ENCODE results near the gene ITPR3.

The ITPR3 gene

DNA sequence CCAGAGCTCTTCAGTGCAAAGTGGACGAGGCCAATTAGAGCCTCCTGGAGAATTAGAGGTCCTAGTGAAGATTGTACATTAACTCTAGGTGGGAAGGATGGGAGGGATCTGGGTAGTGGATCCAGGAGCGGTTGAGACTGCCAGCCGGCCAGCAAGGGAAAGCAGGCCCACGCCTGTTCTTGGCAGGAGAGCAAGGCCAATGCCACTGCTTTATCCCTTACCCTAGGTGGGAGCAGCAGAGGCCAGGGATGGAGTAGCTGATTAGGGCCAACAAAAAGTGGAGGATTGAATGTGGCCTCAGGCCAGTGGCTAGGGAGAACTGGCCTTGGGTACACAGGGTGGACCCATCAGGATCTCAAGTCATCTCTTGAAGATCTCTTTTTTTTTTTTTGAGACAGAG, 3.7 kb downstream of the ITPR3 start:
- Histone ChIP-seq H3K9me2 (replicated peaks; ENCODE audit: low read depth, low read length) (no peaks in the 10 kb centered on the region), H2AFZ (ENCODE audit: low read length) (no peak overlapping the region), H3K9ac (ENCODE audit: low read depth, low read length, poor library complexity, severe bottlenecking) (peak overlapping the region; percentile 32), H3K36me3 (ENCODE audit: insufficient read depth, low read length) (no peaks in the 10 kb centered on the region), H3K4me2 (ENCODE audit: low read depth, low read length, poor library complexity, severe bottlenecking) (peak overlapping the region; percentile 73), H3K9me3 (ENCODE audit: insufficient read depth, low read depth, low read length) (no peaks in the 10 kb centered on the region), H3K27me3 (ENCODE audit: insufficient read depth, low read length, poor library complexity, severe bottlenecking) (no peaks in the 10 kb centered on the region), H3K79me2 (ENCODE audit: insufficient read depth, low read length) (peaks cover 61% of the 10 kb centered on the region), H3K4me1 (ENCODE audit: insufficient read depth, low read length, poor library complexity, severe bottlenecking) (peaks cover 37% of the 10 kb centered on the region), H3F3A (ENCODE audit: low read depth) (no peaks in the 10 kb centered on the region), H3K4me3 (ENCODE audit: low read length, poor library complexity, severe bottlenecking) (no peak overlapping the region), H4K20me1 (ENCODE audit: insufficient read depth, low read length, poor library complexity, severe bottlenecking) (peaks cover 23% of the 10 kb centered on the region)
- TF ChIP-seq CTCF (conservative IDR thresholded peaks at IDR 0.05; ENCODE audit: low read length) (no peak), EZH2phosphoT487 (IDR thresholded peaks at IDR 0.05; ENCODE audit: borderline replicate concordance) (no peak)

DNA sequence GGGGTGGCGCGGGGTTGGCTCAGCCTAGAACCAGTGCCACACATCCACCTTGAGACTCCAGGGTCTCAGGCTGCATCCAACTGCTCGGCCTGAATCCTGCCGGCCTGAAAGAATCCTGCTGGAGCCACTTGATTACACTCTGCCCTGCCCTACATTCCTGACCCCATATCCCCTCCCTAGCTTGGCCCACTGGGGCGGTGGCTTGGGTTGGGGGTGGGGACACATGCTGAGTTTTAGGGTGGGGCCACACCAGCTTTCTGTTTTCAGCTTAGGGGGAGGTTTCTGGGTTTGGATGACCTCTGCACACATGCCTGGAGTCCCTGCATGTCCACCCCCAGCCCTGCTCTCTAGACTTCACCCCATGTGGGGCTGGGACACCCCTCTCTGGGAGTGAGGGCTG, 6.8 kb downstream of the ITPR3 start:
- H3K9me2 ChIP-seq (replicated peaks; ENCODE audit: low read depth, low read length): no peaks in the 10 kb centered on the region
- peaks cover 21% of the 10 kb centered on the region for H4K20me1 ChIP-seq (ENCODE audit: insufficient read depth, low read length, poor library complexity, severe bottlenecking)
- H3F3A ChIP-seq (ENCODE audit: low read depth): no peaks in the 10 kb centered on the region
- no peaks in the 10 kb centered on the region for H3K9me3 ChIP-seq (ENCODE audit: insufficient read depth, low read depth, low read length)
- H2AFZ ChIP-seq (ENCODE audit: low read length): no peak overlapping the region
- TF ChIP-seq EZH2phosphoT487 (IDR thresholded peaks at IDR 0.05; ENCODE audit: borderline replicate concordance) (no peak), CTCF (conservative IDR thresholded peaks at IDR 0.05; ENCODE audit: low read length) (no peak)
- H3K36me3 ChIP-seq (ENCODE audit: insufficient read depth, low read length): no peaks in the 10 kb centered on the region
- peaks cover 22% of the 10 kb centered on the region for H3K4me1 ChIP-seq (ENCODE audit: insufficient read depth, low read length, poor library complexity, severe bottlenecking)
- H3K9ac ChIP-seq (ENCODE audit: low read depth, low read length, poor library complexity, severe bottlenecking): no peak overlapping the region
- H3K4me3 ChIP-seq (ENCODE audit: low read length, poor library complexity, severe bottlenecking): no peak overlapping the region
- H3K4me2 ChIP-seq (ENCODE audit: low read depth, low read length, poor library complexity, severe bottlenecking): peak overlapping the region; percentile 2
- no peaks in the 10 kb centered on the region for H3K27me3 ChIP-seq (ENCODE audit: insufficient read depth, low read length, poor library complexity, severe bottlenecking)
- H3K79me2 ChIP-seq (ENCODE audit: insufficient read depth, low read length): peaks cover 53% of the 10 kb centered on the region

DNA sequence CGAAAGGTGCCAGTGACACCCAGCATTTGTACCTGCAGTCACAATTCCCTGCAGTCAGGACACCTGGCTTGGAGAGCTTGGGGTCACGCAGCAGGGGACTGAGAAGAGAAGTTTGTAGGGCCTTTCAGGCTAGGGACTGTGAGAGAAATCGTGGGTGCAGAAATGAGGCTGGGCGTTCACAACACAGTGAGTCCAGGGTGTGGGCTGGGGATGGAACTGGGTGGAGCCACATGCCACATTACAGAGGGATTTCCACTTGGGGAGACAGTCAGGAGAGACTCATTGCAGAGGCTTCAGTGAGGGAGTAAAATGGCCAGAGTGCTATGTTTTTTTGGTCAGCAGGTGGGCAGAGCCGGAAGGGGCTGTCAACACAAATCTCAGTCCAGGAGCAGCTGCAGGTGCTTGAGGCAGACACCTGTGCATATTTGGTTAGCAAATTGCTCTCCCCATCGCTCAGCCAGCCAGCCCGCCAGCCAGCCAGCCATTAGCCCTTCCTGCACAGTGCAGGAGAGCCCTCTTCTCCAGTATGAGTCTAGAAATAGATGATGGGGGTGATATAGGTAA, 7.4 kb downstream of the ITPR3 start:
- Histone ChIP-seq H3K4me1 (ENCODE audit: insufficient read depth, low read length, poor library complexity, severe bottlenecking) (peaks cover 18% of the 10 kb centered on the region), H3F3A (ENCODE audit: low read depth) (no peaks in the 10 kb centered on the region), H3K9ac (ENCODE audit: low read depth, low read length, poor library complexity, severe bottlenecking) (peak overlapping the region; percentile 16), H3K27me3 (ENCODE audit: insufficient read depth, low read length, poor library complexity, severe bottlenecking) (no peaks in the 10 kb centered on the region), H3K9me2 (replicated peaks; ENCODE audit: low read depth, low read length) (no peaks in the 10 kb centered on the region), H2AFZ (ENCODE audit: low read length) (no peak overlapping the region), H3K36me3 (ENCODE audit: insufficient read depth, low read length) (no peaks in the 10 kb centered on the region), H3K4me3 (ENCODE audit: low read length, poor library complexity, severe bottlenecking) (no peak overlapping the region), H3K9me3 (ENCODE audit: insufficient read depth, low read depth, low read length) (no peaks in the 10 kb centered on the region), H3K79me2 (ENCODE audit: insufficient read depth, low read length) (peaks cover 48% of the 10 kb centered on the region; the same call in 1 of the 2 replicates), H3K4me2 (ENCODE audit: low read depth, low read length, poor library complexity, severe bottlenecking) (no peak overlapping the region), H4K20me1 (ENCODE audit: insufficient read depth, low read length, poor library complexity, severe bottlenecking) (peaks cover 21% of the 10 kb centered on the region)
- no peak for TF ChIP-seq CTCF (conservative IDR thresholded peaks at IDR 0.05; ENCODE audit: low read length)
- TF ChIP-seq EZH2phosphoT487 (IDR thresholded peaks at IDR 0.05; ENCODE audit: borderline replicate concordance): no peak
